OCI-LY3 (cell line): Measurements from ENCODE around the gene RSPH3.

ENCODE experiments used
- H2AFZ ChIP-seq: fragments of 200-600, 300-600 bp; shearing (Covaris generic); 2 replicates; pipeline ENCODE4 v1.6.0; 2014; ENCODE audit warnings: antibody characterized with exemption, low read depth, low read length
- H3K27ac ChIP-seq: fragments of 200-600, 300-600 bp; sonication (generic); 2 replicates; pipeline ENCODE4 v1.5.1; 2014; ENCODE audit warnings: mild to moderate bottlenecking, low read length, moderate library complexity, mixed read lengths
- H3K27me3 ChIP-seq: fragments of 200-600, 300-600 bp; sonication (generic); 2 replicates; pipeline ENCODE4 v1.6.1; 2014; ENCODE audit warnings: low read depth, low read length, mixed read lengths
- H3K36me3 ChIP-seq: fragments of 200-600, 300-600 bp; sonication (generic); replicated peaks from 2 replicates; pipeline ENCODE3; 2014; ENCODE audit warnings: low read depth, low read length, mixed read lengths
- H3K4me1 ChIP-seq: fragments of 300-600, 200-600 bp; sonication (generic); 2 replicates; pipeline ENCODE4 v1.6.1; 2014; ENCODE audit warnings: low read length, mixed read lengths
- H3K4me2 ChIP-seq: fragments of 200-600, 300-600 bp; sonication (generic); 2 replicates; pipeline ENCODE4 v1.6.1; 2014; ENCODE audit warnings: low read length, mixed read lengths
- H3K4me3 ChIP-seq: fragments of 300-600, 200-600 bp; sonication (generic); 2 replicates; pipeline ENCODE4 v1.5.1; 2014; ENCODE audit warnings: antibody characterized with exemption, mild to moderate bottlenecking, low read length, moderate library complexity
- H3K79me2 ChIP-seq: fragments of 300-600, 200-600 bp; shearing (Covaris generic); 2 replicates; pipeline ENCODE4 v1.6.1; 2014; ENCODE audit warnings: mild to moderate bottlenecking, low read length, mixed read lengths
- H3K9ac ChIP-seq: fragments of 300-600, 200-600 bp; shearing (Covaris generic); 2 replicates; pipeline ENCODE4 v1.6.0; 2014; ENCODE audit warnings: mild to moderate bottlenecking, low read length, moderate library complexity
- H3K9me3 ChIP-seq: fragments of 200-600, 300-600 bp; shearing (Covaris generic); 2 replicates; pipeline ENCODE4 v1.6.1; 2014; ENCODE audit warnings: low read length, mixed read lengths; ENCODE audit not compliant: insufficient read depth
- H4K20me1 ChIP-seq: fragments of 200-600, 300-600 bp; sonication (generic); 2 replicates; pipeline ENCODE4 v1.6.1; 2016; ENCODE audit warnings: low read length, mixed read lengths; ENCODE audit not compliant: insufficient read depth
- CTCF ChIP-seq: fragments of 200-600, 300-600 bp; sonication (generic); IDR thresholded peaks from 2 replicates; pipeline ENCODE4 v1.5.1; 2014; ENCODE audit warnings: antibody characterized with exemption, low read length, low read depth
- EZH2phosphoT487 ChIP-seq: fragments of 200-600 bp; shearing (Covaris generic); IDR thresholded peaks from 2 replicates; pipeline ENCODE4 v1.6.1; 2018; ENCODE audit warnings: antibody characterized with exemption, mixed run types, low read depth

Gene RSPH3, protein sequence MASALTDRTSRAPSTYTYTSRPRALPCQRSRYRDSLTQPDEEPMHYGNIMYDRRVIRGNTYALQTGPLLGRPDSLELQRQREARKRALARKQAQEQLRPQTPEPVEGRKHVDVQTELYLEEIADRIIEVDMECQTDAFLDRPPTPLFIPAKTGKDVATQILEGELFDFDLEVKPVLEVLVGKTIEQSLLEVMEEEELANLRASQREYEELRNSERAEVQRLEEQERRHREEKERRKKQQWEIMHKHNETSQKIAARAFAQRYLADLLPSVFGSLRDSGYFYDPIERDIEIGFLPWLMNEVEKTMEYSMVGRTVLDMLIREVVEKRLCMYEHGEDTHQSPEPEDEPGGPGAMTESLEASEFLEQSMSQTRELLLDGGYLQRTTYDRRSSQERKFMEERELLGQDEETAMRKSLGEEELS

GRCh38 chr6:158999666-159000403, at the start of gene RSPH3:
Gene RSPH3, minus strand, starts transcription at chr6:159000202. Its CDS starts 652 bp downstream, at chr6:158999550.
- TF ChIP-seq EZH2phosphoT487 (no peak), CTCF (0 out of 2 replicates have a peak, but pooled peaks have one; percentile 11)
- Histone ChIP-seq H3K27ac (peak within 1 kb of the TSS; percentile 75), H3K79me2 (no peaks in the 10 kb centered on the region)

DNA sequence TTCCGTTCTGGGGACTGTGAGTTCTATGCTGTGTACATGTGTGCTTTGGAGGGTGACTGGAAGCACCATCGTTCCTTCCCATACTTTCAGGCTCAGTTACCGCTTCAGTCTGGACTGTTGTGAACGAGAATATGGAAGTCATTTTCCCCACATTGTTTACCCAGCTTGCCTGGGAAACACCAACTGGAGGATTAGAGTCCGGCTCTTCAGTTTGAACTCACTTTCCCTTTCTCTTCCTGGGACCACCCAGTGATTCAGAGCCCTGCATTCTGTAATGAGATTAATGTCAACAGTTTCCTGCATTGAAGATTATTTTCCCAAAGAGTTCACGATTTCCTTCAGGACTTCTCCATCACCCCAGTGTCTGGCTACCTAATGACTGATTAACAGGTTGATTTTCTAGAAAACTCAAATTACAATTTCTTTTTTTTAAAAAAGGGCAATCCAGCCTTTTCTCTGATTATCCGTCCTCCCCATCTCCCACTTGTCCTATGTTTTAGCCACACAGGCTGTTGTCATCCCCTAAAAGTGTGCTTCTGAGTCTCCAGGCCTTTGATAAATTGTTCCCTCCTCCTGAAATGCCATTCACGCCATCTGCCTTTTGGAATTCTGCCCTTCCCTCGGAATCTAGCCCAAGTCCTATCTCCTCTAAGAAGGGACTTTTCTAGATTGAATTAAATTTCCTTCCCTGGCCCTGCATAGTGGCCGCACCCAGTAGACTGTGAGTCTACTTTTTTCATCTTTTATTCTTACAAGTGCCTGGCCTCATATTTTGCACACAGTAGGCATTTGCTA, 48.1 kb upstream of the RSPH3 start:
- Histone ChIP-seq H3K27me3 (no peaks in the 10 kb centered on the region), H3K9ac (no peak overlapping the region), H4K20me1 (no peaks in the 10 kb centered on the region), H3K79me2 (peaks cover 18% of the 10 kb centered on the region), H3K4me1 (peaks cover 30% of the 10 kb centered on the region), H3K4me2 (no peak overlapping the region), H3K36me3 (peaks cover 15% of the 10 kb centered on the region), H2AFZ (no peak overlapping the region), H3K27ac (no peak overlapping the region), H3K9me3 (no peaks in the 10 kb centered on the region), H3K4me3 (no peak overlapping the region)
- no peak for TF ChIP-seq EZH2phosphoT487
- no peak for TF ChIP-seq CTCF

More at GRCh38 chr6:158999666-159000403, at the start of gene RSPH3:
- Histone ChIP-seq H3K9ac (peak within 1 kb of the TSS; percentile 90), H3K27me3 (no peaks in the 10 kb centered on the region), H3K4me3 (peak within 1 kb of the TSS; percentile 94), H3K36me3 (no peaks in the 10 kb centered on the region), H3K4me2 (peak within 1 kb of the TSS; percentile 92), H4K20me1 (no peaks in the 10 kb centered on the region), H2AFZ (peak within 1 kb of the TSS; percentile 93), H3K9me3 (no peaks in the 10 kb centered on the region), H3K4me1 (peaks cover 11% of the 10 kb centered on the region)

- peak overlapping the region; percentile 88 for H3K4me2 ChIP-seq
- peak overlapping the region; percentile 76 for H3K27ac ChIP-seq
- H3K9me3 ChIP-seq = no peaks in the 10 kb centered on the region
- H3K9ac ChIP-seq = peak overlapping the region; percentile 55; the same call in 1 of the 2 replicates
- TF ChIP-seq CTCF (no peak), EZH2phosphoT487 (no peak)
- H3K4me1 ChIP-seq = peaks cover 38% of the 10 kb centered on the region
- no peaks in the 10 kb centered on the region for H4K20me1 ChIP-seq
- no peaks in the 10 kb centered on the region for H3K27me3 ChIP-seq
- H2AFZ ChIP-seq = no peak overlapping the region
- H3K4me3 ChIP-seq = peak overlapping the region; percentile 67
- H3K36me3 ChIP-seq = peaks cover 36% of the 10 kb centered on the region
- peaks cover 41% of the 10 kb centered on the region for H3K79me2 ChIP-seq
Measured at GRCh38 chr6:159045801-159046200, 45.8 kb upstream of the RSPH3 start.
